GM18868 (cell line): ENCODE results near the gene FOXK2.

ENCODE experiments used
- ATAC-seq: cut with Tn5 transposase; IDR thresholded peaks from one replicate; pipeline ENCODE4 v1.9.1; 2021; ENCODE audit warnings: mild to moderate bottlenecking, moderate library complexity; ENCODE audit not compliant: unreplicated experiment

FOXK2 gene

DNA sequence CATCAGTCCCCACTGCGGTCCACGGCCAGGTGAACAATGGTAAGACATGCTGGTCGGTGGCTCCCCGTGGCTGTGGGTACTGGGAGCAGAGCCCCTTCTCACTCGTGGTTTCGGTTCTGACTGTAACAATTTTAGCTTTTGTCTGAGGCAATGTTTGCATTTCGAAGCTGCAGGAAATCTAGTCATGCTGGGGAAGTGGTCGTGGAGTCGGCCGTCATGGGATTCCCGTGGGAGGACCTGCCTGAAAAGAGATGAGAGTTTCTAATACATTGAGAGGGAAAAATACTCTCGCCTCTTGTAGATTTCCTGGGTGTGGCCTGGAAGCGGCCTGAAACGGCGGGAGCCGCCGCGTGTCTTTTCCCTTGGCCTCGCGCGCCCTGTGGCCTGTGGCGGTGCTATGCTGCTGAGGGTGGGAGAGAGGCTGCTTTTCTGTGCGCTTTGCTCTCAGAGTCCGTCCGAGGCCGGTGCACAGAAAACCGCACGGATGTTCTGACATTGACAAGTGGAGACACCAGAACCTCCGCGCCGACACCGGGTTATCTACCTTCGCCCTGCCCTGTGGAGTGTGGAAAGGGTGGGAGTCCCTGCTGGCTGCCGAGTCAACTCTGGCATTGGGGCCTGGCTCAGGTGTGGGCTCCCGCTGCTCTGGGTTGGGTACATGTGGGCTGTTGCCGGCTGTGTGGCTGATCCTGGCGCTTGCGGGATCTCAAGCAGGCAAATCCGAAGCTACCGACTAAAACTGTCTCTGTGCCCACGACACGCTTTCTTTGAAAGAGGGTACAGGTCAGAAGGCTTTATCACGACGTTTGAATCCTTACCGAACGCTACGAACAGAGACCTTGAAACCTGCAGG, 67.9 kb downstream of the FOXK2 start:
- no peak for ATAC-seq

DNA sequence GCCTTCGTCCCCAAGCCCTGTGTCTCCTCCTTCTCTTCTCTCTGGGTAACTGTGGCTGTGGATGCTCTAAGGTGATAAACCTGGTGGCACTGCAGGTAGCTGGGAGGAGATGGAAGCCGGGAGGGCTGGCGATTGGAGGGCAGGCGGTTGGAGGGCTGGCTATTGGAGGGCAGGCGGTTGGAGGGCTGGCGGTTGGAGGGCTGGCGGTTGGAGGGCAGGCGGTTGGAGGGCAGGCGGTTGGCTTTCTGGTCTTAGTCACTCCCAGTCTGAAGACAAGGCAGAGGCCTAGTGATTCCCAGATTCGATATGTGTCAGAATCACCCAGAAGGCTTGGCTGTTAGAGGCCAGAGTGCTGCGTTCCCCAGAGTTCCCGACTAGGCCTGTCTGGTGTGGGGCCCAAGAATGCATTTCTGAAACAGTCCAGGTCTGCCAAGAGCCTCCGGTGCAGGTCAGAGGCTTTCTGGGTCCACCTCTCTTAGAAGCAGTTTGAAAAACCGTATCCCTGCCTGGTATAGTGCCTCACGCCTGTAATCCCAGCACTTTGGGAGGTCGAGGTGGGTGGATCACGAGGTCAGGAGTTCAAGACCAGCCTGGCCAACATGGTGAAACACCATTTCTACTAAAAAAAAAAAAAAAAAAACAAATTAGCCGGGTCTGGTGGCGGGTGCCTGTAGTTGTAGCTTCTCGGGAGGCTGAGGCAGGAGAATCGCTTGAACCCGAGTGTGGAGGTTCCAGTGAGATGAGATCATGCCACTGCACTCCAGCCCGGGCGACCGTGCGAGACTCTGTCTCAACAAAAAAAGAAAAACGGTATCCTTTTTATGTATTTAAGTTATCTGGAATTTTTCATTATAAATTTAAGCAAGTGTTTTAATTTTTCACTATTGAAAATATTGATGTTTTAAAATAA, 69.0 kb downstream of the FOXK2 start:
- ATAC-seq = no peak

DNA sequence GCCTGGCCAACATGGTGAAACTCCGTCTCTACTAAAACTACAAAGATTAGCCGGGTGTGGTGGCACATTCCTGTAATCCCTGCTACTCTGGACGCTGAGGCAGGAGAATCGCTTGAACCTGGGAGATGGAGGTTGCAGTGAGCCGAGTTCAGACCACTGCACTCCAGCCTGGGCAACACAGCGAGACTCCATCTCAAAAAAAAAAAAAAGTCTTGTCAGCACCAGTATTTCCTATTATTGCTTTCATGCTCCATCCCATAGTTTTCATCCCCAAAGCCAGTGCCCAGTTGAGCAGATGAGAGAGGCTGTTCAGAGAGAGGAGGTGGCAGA, 70.3 kb downstream of the FOXK2 start:
- no peak for ATAC-seq

DNA sequence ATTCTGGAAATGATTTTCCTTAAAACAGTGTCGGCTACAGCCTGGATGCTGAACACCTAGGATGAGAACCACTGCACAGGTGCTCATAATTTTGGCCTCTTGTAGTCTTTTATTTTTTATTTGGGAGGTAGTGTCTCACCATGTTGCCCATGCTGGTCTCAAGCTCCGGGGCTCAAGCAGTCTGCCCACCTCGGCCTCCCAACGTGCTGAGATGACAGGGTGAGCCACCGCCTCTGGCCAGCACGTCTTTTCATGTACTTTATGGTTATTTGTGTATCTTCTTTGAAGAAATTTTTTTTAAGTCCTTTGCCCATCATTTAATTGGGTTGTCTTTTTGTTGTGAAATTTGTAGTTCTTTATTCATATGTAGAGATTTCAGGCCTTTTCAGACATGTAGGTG, 70.7 kb downstream of the FOXK2 start:
- no peak for ATAC-seq

DNA sequence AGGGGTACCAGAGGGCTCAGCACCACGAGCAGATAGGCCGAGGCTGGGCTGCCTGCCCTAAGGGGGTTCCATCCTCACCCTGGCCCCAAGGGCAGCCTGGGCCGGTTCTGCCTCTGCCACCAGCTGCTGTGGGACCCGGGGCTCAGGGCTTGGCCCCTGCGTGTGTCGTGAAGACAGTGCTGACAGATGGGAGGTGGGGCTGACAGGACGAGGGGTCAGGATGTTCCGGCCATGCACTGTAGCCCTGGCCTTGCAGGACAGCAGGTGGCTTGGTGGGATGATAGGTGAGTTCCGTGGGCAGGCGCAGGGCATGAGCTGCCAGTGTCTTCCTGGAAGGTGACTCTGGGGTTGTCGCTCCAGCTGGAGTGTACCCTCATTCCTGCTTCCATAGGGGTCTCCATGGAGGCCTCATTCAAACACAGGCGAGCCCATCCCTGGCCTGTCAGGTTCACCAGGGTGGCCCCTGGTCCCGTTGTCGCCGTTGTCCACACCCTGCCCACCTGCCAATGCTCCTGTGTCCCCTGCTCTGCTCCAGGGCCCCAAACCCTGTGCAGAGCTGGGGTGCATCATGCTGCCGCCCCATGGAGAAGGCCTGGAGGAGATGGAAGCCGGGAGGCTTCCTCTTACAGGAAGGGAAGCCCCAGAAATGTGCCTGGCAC, 71.5 kb downstream of the FOXK2 start:
- no peak for ATAC-seq

DNA sequence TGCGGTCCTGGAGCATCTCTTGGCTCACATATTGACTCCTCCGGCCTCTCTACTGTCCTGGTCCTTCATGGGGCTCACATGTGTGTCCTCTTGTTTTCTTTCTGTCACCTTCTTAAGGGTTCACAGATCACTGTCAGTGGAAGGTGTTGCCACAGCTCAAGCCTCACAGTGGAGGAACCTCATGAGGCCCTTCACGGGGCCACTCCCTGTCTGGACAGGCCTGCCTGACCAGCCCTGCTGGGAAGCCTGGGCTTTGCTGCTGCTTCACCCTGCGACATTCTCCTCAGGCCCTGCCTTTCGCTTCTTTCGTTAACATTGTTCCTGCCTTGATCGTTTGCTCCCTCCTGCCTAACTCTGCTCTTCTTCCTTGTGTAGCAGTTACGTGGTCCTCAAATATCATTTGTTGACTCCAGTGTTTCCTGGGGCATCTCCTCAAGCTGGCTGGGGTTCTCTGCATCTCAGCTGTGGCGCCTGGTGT, 72.8 kb downstream of the FOXK2 start:
- ATAC-seq = no peak

DNA sequence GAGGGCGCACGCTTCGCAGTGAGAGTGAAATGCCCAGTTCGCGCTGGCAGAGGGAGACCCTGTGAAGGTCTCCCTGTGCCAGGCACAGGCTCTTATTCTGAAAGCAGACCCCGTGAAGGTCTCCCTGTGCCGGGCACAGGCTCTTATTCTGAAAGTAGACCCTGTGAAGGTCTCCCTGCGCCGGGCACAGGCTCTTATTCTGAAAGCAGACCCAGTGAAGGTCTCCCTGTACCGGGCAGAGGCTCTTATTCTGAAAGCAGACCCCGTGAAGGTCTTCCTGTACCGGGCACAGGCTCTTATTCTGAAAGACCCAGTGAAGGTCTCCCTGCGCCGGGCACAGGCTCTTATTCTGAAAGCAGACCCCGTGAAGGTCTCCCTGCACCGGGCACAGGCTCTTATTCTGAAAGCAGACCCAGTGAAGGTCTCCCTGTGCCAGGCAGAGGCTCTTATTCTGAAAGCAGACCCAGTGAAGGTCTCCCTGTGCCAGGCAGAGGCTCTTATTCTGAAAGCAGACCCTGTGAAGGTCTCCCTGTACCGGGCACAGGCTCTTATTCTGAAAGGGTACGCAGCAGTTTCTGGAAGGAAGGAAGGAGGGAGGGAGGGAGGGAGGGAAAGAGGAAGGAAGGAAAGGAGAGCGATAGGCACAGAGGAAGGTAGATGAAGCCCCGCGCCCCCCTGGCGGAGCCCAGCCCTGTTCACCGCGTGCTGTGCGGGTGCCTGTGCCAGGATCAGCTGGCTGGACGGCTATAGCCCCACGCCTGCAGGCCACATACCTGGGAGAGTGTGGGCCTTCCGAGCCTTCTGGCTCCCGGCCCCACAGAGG, 73.4 kb downstream of the FOXK2 start:
- ATAC-seq = no peak

DNA sequence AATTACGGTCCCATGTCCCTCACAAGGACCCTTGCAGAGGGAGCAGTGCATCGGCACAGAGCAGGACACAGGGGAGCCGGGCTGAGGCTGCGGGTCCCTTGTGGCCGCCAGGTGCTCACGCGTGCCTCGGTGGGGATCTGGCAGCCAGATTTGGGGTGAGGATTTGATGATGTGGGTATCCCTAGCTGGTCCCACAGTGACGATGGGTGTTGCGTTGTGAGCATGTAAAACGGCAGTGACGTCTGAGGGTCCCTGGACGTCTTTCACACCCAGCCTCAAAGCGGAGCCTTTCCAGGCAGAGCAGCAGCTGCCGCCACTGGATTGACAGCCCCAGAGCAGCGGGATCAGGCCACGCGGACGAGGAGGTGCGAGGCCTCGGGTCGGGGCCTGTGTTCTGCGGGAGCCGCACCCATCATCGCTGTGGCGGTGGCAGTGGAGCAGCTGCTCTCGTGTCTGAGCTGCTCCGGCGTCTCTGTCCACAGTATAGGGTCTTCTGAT, 74.1 kb downstream of the FOXK2 start:
- no peak for ATAC-seq

DNA sequence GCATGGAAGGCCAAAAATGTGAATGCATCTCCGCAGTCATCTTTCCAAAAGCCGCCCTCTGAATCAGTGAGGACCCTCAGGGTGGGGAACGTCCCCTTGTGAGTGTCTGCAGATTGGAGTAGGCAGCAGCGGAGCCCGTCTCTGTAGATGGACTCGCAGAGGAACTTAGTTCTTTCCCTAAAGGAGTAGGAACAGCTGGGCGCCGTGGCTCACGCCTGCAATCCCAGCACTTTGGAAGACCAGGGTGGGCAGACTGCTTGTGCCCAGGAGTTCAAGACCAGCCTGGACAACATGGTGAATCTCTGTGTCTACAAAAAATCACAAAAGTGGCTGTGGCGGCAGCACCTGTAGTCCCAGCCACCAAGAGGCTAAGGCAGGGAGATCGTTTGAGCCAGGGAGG, 75.0 kb downstream of the FOXK2 start:
- no peak for ATAC-seq

DNA sequence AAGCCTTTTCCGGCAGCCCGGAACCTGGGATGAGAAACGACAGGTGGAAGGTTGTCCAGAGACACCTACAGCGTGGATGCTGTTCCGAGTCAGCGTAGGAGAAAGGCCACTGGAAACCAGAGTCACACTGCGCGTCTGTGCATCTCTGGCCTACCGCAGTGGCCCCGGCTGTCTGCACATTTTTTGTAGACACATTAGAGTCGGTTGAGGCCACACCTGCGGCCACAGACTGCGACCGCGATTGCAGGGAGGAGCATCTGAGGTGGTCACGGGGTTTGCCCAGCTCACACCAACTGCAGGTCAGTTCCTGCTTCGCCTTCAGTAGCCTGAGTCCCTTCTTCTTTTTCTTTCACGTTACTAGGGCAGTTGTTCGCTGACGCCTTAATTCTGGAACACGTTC, 76.4 kb downstream of the FOXK2 start:
- no peak for ATAC-seq

DNA sequence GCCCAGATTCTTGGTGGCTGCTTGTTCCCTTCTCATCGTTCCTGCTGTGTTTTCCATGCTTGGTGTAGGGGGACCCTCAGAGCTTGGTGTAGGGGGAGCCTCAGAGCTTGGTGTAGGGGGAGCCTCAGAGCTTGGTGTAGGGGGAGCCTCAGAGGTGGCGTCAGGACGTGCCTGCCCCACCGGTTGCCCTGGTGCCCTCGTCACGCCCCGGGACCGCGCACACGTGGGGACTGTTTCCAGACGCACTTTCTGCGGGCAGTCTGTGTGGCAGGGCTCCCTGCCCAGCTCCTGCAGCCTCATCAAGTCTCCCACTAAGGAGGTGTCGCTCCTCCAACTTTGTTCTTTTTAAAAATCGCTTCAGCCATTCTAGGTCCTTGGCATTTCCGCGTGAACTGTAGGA, 76.8 kb downstream of the FOXK2 start:
- no peak for ATAC-seq

DNA sequence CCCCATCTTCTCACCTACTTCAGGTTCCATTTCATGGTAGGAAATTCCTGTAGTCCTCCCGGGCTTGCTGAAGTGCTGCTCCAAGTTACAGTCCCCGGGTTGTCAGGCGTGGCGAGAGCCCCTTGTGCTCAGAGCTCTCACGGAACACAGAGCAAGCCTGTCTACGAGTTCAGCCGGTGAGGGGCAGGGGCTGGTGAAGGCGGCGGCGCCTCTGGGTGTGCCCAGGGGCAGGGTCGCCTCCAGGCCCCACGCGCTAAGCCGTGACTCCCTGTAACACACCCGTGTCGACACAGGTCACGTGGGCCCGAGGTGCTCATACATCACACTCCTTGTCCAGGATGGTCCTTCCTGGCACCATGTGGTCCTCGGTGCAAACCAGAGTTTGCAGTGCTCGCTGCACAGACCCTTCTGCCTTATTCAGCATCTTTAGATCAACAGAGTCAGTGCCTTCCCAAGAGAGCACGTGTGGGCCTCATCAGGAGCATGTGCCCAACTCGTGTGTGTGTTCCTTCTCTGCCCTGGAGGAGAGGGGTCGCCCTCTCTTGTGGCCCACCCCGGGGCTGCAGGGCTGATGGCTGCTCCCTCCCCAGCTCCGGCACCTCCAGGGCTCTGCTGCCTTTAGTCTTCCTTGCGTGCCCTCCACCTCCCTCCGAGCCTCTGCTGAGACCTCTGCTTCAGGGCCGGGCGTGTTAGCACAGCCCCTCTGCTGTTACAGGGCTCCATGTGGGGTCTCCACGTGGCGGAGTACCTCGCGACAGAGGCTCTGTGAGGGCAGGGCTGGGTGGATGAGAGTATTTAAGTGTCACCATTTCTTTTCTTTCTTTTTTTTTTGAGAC, 77.5 kb downstream of the FOXK2 start:
- ATAC-seq = no peak

DNA sequence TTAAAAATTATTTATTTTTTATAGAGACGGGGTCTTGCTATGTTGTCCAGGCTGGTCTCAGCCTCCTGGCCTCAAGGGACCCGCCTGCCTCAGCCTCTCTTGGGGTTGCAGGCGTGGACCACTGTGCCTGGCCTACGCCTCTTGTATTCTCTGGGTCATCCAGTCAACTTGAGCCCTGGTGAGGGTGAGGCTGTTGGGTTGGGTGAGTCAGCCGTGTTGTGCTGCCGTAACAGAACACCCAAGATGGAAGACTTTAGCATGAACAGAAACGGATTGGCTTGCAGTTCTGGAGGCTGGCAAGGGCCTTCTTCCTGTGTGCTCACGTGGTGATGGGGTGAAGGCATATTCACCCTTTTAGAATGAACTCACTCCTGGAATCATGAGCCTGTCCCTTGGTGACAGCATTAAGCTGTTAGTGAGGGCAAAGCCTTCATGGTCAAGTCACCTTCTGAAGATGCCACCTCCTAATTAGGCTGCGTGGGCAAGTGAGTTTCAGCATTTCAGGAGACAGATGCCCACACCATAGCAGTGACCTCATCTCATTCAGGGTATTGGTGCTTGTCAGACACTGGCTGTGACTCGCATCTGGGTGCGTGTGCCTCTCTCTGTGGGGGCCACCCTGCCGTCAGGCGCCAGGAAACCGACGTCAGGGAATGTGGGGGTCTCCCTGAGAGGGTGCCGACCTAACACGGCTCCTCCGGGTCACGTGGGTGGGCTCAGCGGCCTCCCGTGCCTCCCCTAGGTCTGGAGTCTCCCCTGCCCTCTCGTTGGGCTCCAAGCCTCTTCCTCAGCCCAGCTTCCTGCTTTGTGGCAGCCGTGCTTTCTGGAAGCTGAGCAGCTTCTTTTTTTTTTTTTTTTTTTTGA, 79.0 kb downstream of the FOXK2 start:
- no peak for ATAC-seq

DNA sequence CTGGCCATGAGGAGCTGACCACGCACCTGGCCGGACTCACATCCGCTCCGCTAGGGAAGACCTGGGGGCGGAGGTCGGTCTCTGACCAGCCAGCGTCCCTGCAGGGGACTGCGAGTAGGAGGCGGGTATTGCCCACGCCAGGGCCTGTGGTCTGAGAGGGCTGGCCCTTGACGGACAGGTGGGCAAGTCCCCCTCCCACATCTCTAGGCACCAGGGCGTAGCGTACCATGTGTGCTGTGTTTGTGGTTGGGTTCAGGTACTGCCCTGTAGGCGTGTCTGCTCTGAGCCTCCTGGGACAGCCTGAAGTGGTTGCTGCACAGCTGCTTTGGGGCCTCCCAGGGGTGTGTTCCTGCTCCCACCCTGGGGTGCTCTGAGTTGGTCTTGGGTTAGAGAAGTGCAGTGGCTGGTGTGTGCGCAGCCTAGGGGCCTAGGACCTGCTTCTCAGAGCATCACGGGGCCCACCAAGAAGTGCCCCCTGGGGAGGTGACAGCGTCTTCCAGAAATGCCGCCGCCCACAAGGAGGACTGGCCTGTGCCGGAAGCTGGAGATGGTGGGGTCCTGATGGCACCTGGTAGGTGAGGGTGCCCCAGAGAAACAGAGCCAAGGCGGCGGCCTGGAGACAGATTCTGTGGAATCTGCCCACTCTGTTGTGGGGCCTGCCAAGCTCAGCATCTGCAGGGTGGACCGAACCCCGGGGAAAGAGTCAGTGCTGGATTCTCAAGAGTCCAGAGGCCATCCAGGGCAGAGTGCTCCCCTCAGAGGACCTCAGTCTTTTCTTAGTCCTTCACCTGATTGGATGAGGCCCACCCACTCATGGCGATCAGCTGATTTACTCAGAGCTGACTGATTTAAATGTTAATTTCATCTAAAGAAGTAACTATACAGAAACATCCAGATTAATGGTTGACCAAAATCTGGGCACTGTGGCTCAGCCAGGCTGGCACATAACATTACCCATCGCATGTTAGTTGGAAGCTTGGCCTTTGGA, 80.4 kb downstream of the FOXK2 start:
- ATAC-seq = no peak

DNA sequence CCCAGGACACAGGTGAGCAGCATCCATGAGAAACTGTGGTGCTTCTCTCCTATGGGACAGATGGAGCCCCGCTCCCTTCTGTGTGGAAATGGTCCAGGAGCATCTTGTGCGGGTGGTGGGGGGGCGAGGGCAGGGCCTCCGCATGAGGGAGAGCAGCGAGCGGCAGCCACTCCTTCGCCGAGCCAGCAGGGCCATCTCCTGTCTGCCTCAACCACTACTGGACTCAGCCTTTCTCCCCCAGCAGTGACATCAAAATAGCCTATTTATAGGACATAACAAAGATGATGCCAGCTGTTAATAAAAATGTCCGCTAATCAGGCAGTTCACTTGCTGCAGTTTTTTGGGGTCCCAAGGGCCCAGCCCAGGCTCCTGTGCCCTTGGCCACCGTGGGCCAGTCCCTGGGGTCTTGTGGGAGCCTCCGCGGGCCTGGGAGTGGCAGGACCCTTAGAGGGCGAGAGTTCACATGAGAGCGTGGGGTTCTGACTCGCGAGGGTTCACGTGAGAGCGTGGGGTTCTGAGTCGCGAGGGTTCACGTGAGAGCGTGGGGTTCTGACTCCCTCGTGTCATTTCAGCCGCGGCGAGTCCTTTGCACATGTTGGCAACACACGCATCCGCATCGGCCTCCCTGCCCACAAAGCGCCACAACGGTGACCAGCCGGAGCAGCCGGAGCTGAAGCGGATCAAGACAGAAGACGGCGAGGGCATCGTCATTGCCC, 81.4 kb downstream of the FOXK2 start:
- no peak for ATAC-seq

DNA sequence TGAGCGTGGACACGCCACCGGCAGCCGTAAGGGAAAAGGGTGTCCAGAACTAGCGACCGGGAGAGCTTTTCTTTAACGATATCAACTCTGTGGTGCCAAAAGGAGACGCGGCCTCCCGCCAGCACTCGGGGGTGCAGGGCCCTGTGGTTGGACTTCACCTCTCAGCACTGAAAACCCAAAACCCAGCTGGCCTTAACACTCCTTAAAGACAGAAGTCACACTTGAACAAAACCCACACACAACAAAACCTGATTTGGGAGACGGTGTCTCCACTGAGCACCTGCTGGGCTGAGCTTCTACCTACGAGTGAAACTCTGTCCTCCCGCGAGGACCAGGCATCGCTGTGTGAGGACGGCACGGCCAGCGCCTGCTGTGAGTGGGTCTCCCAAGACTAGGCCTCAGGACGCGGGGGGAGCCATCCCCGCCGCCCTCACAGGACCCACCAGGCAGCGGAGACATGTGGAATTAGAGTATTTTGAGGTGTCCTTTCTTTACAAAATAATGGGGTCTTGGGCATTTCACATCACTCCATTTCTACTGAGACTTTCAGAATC, 82.0 kb downstream of the FOXK2 start:
- ATAC-seq = no peak
